ENCODE results near the gene CDX1.

GRCh38 chr5:150143350-150144245 is 23.0 kb upstream of the CDX1 start:
- no peak for TF ChIP-seq POLR2A (IDR thresholded peaks at IDR 0.05)
- TF ChIP-seq, protein P1, sequence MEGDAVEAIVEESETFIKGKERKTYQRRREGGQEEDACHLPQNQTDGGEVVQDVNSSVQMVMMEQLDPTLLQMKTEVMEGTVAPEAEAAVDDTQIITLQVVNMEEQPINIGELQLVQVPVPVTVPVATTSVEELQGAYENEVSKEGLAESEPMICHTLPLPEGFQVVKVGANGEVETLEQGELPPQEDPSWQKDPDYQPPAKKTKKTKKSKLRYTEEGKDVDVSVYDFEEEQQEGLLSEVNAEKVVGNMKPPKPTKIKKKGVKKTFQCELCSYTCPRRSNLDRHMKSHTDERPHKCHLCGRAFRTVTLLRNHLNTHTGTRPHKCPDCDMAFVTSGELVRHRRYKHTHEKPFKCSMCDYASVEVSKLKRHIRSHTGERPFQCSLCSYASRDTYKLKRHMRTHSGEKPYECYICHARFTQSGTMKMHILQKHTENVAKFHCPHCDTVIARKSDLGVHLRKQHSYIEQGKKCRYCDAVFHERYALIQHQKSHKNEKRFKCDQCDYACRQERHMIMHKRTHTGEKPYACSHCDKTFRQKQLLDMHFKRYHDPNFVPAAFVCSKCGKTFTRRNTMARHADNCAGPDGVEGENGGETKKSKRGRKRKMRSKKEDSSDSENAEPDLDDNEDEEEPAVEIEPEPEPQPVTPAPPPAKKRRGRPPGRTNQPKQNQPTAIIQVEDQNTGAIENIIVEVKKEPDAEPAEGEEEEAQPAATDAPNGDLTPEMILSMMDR (IDR thresholded peaks at IDR 0.05), result no peak
